GM18505 (cell line): ENCODE data around the gene CCNA2.

ENCODE experiments used
- ATAC-seq: cut with Tn5 transposase; IDR thresholded peaks from one replicate; pipeline ENCODE4 v1.9.1; 2021; ENCODE audit not compliant: unreplicated experiment
- POLR2A ChIP-seq: IDR thresholded peaks from 4 replicates; pipeline ENCODE4 v1.6.1; 2011; ENCODE audit warnings: borderline replicate concordance; ENCODE audit not compliant: insufficient read depth, insufficient read length; ENCODE audit errors: extremely low read depth

Gene CCNA2

GRCh38 chr4:121823505-121824170 is at the start of gene CCNA2:
Gene CCNA2 (minus strand): TSS chr4:121823883. CDS start chr4:121823628, 255 bp downstream.
- ATAC-seq, result peak; percentile 93
- peak; percentile 90 for TF ChIP-seq POLR2A

GRCh38 chr4:121869841-121870822 is 46.4 kb upstream of the CCNA2 start, which contains the start of gene BBS7:
Gene BBS7 (minus strand): TSS chr4:121870474. CDS start chr4:121870313, 161 bp downstream.
- ATAC-seq, result peak; percentile 99
- TF ChIP-seq POLR2A, result peak; percentile 88

GRCh38 chr4:121863799-121864198 is 40.1 kb upstream of the CCNA2 start:
- ATAC-seq, result no peak

GRCh38 chr4:121861426-121861825 is 37.7 kb upstream of the CCNA2 start:
- no peak for ATAC-seq
- TF ChIP-seq POLR2A, result no peak

More at GRCh38 chr4:121863799-121864198, 40.1 kb upstream of the CCNA2 start:
- TF ChIP-seq POLR2A, result no peak

- TF ChIP-seq POLR2A, result no peak
- ATAC-seq, result no peak
Measured at GRCh38 chr4:121860121-121860520, 36.4 kb upstream of the CCNA2 start.

- ATAC-seq, result no peak
- TF ChIP-seq POLR2A, result no peak
Measured at GRCh38 chr4:121851354-121851753, 27.7 kb upstream of the CCNA2 start.

GRCh38 chr4:121846662-121847061 is 23.0 kb upstream of the CCNA2 start:
- no peak for TF ChIP-seq POLR2A
- no peak for ATAC-seq

GRCh38 chr4:121842862-121843261 is 19.2 kb upstream of the CCNA2 start:
- no peak for ATAC-seq
- no peak for TF ChIP-seq POLR2A

- no peak for TF ChIP-seq POLR2A
- no peak for ATAC-seq
Measured at GRCh38 chr4:121838136-121838535, 14.5 kb upstream of the CCNA2 start.

- TF ChIP-seq POLR2A, result no peak
- no peak for ATAC-seq
Measured at GRCh38 chr4:121829511-121829910, 5.8 kb upstream of the CCNA2 start.

GRCh38 chr4:121827853-121828252 is 4.2 kb upstream of the CCNA2 start:
- TF ChIP-seq POLR2A, result no peak
- ATAC-seq, result no peak

GRCh38 chr4:121824950-121825349 is 1.3 kb upstream of the CCNA2 start:
- TF ChIP-seq POLR2A, result no peak
- ATAC-seq, result no peak

- no peak for TF ChIP-seq POLR2A
- peak; percentile 1 for ATAC-seq
Measured at GRCh38 chr4:121824171-121824527, 466 bp upstream of the CCNA2 start.
